ENCODE data around the gene GATAD2B.

Gene GATAD2B

DNA sequence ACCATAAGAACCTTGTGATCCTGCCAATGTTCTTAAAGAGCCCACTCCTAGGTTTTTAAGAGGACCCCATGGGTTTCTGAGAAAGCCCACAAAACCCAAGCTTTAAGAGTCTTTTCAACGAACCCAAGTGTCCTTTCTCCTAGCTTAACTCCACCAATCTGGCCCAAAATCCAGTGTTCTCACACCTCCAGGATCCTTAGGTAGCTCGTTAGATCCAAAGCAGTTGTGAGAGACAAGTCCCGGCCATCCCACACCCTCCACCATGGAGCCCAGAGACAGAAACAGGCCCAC, 22.0 kb upstream of the GATAD2B start:
- Histone ChIP-seq H3K27ac (ENCODE audit: poor library complexity, severe bottlenecking) (peak overlapping the region; percentile 76), H3K4me1 (ENCODE audit: insufficient read depth, poor library complexity, severe bottlenecking) (no peaks in the 10 kb centered on the region), H3K36me3 (ENCODE audit: low read depth) (peaks cover 49% of the 10 kb centered on the region), H3K27me3 (ENCODE audit: insufficient read depth, poor library complexity, severe bottlenecking) (no peaks in the 10 kb centered on the region), H3K9me3 (ENCODE audit: severe bottlenecking) (no peaks in the 10 kb centered on the region), H3K4me3 (ENCODE audit: severe bottlenecking) (no peak overlapping the region)
- DNase-seq (ENCODE audit: low spot score) (no peak), ATAC-seq (ENCODE audit: low read depth) (no peak)
- no peak for TF ChIP-seq CTCF (IDR thresholded peaks at IDR 0.05; ENCODE audit: poor library complexity, severe bottlenecking)

DNA sequence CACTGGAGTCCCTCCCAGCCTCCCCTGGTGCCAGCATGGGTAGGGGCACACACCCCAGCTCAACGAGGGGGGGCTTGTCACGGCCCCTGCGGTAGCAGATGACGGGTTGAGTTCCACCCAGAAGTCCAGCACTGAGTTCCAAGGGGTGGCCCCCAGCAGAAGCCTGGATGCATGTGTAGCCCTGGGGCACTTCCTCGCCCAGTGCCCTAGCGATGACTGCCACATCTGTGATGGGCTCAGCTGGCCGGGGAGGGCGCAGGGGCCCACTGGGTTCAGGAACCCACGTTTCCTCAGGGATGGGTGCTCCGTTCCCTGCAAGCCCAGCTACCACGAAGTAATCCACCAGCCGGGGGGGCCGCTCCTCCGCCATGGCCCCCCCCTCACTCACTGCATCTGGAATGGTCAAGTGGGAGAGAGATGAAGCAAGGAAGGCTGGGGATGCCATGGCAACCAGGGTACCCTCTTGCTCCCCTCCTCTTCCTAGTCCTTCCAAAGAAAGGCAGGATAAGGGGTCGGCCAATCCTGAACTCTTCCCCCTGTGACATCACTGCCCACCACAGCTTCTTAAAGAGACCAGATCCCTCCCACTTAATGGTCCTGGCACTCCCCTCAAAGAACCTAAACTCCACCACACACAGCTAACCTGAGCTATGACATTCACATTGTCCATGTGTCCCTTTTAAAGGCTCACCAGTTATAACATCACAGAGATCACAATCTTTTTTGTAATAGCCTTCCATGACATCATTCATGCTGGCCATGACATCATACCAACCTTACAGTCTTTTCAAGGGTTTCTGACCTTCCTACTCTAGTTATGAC, 21.4 kb upstream of the GATAD2B start:
- TF ChIP-seq CTCF (IDR thresholded peaks at IDR 0.05; ENCODE audit: poor library complexity, severe bottlenecking), result no peak
- DNase-seq (ENCODE audit: low spot score), result no peak
- Histone ChIP-seq H3K4me3 (ENCODE audit: severe bottlenecking) (no peak overlapping the region), H3K36me3 (ENCODE audit: low read depth) (peaks cover 48% of the 10 kb centered on the region), H3K4me1 (ENCODE audit: insufficient read depth, poor library complexity, severe bottlenecking) (no peaks in the 10 kb centered on the region), H3K27ac (ENCODE audit: poor library complexity, severe bottlenecking) (no peak overlapping the region), H3K9me3 (ENCODE audit: severe bottlenecking) (no peaks in the 10 kb centered on the region), H3K27me3 (ENCODE audit: insufficient read depth, poor library complexity, severe bottlenecking) (no peaks in the 10 kb centered on the region)
- no peak for ATAC-seq (ENCODE audit: low read depth)

GRCh38 chr1:153942766-153943549, 20.2 kb upstream of the GATAD2B start:
- TF ChIP-seq CTCF (IDR thresholded peaks at IDR 0.05; ENCODE audit: poor library complexity, severe bottlenecking), result no peak
- H3K27me3 ChIP-seq (ENCODE audit: insufficient read depth, poor library complexity, severe bottlenecking), result no peaks in the 10 kb centered on the region
- no peaks in the 10 kb centered on the region for H3K4me1 ChIP-seq (ENCODE audit: insufficient read depth, poor library complexity, severe bottlenecking)
- ATAC-seq (ENCODE audit: low read depth), result no peak
- no peak overlapping the region for H3K27ac ChIP-seq (ENCODE audit: poor library complexity, severe bottlenecking)
- H3K4me3 ChIP-seq (ENCODE audit: severe bottlenecking), result no peak overlapping the region
- no peak for DNase-seq (ENCODE audit: low spot score)
- peaks cover 51% of the 10 kb centered on the region for H3K36me3 ChIP-seq (ENCODE audit: low read depth)
- no peaks in the 10 kb centered on the region for H3K9me3 ChIP-seq (ENCODE audit: severe bottlenecking)

GRCh38 chr1:153941826-153942725, 19.3 kb upstream of the GATAD2B start:
- Histone ChIP-seq H3K36me3 (ENCODE audit: low read depth) (peaks cover 59% of the 10 kb centered on the region), H3K4me1 (ENCODE audit: insufficient read depth, poor library complexity, severe bottlenecking) (no peaks in the 10 kb centered on the region), H3K27ac (ENCODE audit: poor library complexity, severe bottlenecking) (no peak overlapping the region), H3K27me3 (ENCODE audit: insufficient read depth, poor library complexity, severe bottlenecking) (no peaks in the 10 kb centered on the region), H3K4me3 (ENCODE audit: severe bottlenecking) (no peak overlapping the region), H3K9me3 (ENCODE audit: severe bottlenecking) (no peaks in the 10 kb centered on the region)
- TF ChIP-seq CTCF (IDR thresholded peaks at IDR 0.05; ENCODE audit: poor library complexity, severe bottlenecking), result no peak
- DNase-seq (ENCODE audit: low spot score) (no peak), ATAC-seq (ENCODE audit: low read depth) (no peak)
